HG03565 (cell line): ENCODE data around the gene GABRB3.

Experiments used
- ATAC-seq: cut with Tn5 transposase; IDR thresholded peaks from one replicate; pipeline ENCODE4 v1.9.1; 2021; ENCODE audit warnings: mild to moderate bottlenecking, moderate library complexity; ENCODE audit not compliant: unreplicated experiment

Gene GABRB3

DNA sequence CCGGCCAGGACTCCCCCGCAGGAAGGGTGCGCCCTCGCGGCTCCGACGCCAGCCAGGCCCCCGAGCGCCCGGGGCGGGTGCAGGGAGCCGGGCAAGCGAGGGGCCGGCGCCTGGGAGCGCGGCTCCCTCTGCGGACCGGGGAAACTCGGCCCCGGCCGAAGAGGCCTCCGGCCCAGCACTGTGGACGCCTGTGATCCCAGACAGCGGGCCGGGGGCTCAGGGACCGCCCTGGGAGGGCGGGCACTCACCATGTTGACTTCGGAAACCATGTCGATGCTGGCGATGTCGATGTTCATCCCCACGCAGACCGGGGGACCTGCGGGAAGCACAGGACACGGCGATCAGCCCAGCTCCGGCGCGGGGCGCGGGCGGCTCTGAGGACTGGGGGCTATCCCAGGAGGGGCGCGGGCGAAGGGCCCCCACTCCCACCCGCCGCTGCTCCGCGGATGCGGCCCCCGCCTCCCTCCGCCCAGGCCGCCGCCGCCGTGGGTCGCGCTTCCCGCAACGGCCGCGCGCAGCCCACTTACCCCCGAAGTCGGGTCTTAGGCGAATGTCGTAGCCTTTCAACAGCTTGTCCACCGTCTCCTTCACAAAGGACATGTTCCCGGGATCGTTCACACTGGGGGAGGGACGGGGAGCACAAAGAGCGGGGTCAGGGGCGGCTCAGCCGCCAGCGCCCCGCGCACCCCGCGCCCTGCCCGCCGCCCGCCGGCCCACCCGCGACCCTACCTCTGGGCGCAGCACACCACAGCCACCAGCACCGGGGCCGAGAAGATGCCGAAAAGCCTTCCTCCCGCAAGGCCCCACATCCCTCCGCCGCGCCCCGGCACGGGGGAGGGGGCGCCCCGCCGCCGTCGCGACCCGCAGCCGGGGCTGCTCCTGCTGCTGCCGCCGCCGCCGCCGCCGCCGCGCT, at the start of gene GABRB3:
Gene GABRB3, minus strand, starts transcription at position 913 of the 913 bp plus-strand sequence.
- no peak for ATAC-seq

DNA sequence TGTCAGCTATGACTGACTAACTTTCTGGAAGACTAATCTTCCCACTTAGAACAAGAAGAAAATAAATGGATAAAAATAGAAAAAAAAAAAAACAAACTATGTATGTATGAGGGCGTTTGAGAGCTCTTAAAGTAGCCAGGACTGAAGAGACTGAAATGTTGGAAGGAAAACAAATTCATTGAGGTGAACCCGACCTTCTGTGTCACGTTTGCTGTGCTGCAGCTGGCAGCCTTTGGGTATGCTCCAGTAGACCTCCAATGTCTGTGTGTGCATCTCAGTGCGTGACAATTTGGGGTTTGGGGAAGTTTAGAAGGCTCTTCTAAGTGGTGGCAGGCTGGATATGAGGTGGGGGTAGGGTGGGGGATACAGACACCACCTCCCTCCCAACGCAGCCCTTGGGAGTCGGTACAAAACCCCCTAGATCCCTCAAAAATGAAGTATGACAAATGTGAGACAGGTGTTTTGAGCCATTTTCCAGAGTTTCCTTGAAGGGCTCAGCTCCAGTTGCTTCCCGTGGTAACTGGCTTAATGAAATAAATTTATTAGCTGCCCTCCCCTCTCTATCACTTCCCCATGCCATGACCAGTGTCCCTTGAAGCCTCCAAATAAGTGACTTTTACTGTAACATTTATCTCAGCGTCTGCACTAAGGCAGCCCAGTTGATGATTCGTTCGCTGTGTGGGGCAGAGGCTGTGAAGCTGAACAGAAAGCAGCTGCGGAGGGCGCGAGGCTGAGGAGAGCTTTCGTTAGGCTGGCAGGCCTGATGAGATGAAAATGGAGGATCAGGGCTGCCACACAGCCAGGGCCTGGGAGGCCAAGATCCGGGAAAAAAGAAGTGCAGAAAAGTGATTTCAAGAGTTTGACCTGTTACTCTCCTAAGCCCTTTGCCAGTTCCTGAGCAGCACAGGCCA, 34.9 kb upstream of the GABRB3 start:
- ATAC-seq = no peak

DNA sequence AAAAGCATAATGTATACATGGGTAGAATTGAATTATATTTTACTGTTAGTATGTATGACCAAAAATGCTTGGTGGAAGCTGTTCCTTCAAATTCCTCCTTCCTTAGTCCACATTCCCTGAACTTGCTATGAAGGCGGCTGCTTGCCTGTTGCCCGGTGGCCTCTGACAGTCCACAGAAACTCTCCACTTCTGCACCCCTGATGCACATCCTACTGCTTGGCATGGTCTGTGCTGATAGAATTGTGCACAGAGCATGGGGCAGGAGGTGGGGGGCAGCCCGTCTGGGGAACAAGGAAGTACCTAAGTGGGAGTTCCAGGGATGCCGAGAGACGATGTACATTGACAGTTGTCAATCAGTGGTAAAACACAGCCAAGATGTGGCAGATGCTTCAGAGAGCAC, 33.7 kb upstream of the GABRB3 start:
- ATAC-seq = no peak

DNA sequence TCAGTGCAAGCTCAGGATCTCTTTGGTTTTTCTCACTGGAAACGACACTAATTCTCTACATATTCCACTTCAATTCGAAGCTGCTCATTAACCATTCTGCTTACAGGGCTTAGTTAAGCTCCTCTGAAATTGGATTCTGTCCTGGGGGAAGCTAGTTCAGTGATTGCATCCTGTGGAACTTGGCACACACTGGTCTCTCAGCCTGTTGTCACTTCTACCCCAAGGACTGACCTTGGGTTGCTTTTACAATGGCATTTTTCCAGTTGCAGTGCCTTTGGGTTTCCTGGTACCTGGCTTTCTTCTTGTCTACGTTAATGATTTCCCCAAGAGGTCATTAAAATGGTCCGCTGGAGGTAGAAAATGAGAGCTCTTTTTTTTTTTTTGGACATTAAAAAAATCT, 33.3 kb upstream of the GABRB3 start:
- no peak for ATAC-seq

DNA sequence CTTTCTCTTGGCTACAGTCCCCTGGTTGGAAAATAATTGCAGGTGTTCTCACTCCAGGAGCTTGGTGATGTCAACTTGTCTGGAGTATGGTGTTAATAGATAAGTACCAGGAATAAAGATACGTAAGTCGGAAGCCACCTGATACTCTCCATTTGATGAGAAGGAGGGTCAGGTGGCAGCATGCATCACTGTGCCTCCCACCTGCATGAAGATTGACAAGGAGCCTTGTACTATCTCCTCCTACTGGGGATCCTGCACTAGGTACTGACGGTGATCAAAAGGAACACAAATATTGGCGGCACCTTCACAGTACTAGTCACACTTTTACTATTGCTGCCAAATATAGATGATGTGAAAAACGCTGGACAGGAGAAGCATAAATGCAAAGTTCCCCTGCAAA, 32.6 kb upstream of the GABRB3 start:
- ATAC-seq = no peak

DNA sequence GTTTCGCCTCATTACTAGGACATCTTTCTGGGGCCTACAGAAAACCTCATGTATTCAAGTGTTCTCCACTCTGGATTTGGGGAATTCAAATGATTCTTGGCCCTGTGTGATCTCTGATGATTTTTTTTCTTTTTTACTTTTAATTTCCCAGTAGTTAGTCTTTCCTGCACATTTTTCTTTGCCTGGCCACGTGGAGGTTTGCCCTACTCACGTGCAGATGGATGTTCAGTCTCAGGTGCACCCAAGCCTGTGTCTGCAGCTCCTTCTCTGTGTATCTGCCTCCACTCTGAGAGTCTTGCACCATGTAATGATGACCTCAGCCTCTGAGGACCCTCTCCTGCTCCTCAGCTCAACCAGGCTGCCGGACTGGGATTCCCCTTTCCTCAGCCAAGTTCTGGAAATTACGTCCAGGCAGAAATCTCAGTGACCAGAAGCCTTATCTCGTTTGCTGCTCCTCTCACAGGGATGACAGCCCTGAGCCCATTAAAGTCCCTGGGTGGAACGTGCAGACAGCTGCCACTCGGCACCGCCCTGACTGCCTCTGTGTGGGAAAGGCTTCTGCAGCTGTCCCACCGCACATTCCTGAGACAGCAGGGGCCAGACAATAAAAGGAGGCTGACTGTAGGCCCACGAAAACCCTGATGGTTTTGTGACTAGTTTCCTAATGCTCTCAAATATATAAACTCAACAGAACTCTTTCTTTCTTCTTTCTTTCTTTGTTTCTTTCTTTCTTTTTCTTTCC, 31.4 kb upstream of the GABRB3 start:
- no peak for ATAC-seq

DNA sequence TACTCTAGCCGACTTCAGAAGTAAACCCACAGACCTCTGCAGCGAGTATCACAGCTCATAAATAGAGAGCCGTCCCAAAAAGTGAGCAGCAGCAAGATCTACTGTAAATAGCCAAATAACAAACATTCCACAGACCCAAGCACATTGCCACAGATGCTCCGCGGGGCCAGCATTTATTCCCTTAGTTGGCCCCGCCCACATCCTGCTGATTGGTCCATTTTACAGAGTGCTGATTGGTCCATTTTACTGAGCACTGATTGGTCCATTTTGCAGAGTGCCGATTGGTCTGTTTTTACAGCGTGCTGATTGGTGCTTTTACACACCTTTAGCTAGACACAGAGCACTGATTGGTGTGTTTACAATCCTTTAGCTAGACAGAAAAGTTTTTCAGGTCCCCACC, 17.3 kb upstream of the GABRB3 start:
- ATAC-seq = no peak

DNA sequence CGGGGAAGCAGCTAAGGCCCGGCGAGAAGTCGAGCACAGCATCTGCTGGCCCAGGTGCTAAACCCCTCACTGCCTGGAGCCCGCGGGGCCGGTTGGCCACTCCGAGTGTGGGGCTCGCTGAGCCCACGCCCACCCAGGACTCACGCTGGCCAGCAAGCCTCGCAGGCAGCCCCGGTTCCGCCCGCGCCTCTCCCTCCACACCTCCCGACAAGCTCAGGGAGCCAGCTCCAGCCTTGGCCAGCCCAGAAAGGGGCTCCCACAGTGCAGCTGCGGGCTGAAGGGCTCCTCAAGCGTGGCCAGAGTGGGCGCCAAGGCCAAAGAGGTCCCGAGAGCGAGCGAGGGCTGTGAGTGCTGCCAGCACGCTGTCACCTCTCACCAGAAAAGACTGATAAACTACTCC, 8.9 kb upstream of the GABRB3 start:
- no peak for ATAC-seq

DNA sequence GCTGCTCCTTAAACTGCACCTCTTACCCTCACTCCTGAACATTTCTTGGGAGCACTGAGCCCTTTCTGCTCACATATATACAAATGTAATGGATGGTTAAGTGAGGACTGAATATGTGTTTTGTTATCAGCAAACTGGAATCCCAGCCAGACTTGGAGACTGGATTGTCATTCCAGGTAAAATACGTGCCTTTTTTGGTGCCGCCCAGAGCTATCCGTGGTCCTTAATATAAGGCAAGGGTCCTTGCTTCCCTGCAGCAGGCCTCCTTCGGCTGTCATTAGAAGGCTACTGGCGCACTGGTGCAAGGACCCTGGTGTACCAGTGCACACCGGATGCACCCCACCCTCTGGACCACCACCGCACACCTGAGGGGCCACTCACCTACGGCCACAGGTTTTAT, 1.1 kb upstream of the GABRB3 start:
- ATAC-seq = no peak

DNA sequence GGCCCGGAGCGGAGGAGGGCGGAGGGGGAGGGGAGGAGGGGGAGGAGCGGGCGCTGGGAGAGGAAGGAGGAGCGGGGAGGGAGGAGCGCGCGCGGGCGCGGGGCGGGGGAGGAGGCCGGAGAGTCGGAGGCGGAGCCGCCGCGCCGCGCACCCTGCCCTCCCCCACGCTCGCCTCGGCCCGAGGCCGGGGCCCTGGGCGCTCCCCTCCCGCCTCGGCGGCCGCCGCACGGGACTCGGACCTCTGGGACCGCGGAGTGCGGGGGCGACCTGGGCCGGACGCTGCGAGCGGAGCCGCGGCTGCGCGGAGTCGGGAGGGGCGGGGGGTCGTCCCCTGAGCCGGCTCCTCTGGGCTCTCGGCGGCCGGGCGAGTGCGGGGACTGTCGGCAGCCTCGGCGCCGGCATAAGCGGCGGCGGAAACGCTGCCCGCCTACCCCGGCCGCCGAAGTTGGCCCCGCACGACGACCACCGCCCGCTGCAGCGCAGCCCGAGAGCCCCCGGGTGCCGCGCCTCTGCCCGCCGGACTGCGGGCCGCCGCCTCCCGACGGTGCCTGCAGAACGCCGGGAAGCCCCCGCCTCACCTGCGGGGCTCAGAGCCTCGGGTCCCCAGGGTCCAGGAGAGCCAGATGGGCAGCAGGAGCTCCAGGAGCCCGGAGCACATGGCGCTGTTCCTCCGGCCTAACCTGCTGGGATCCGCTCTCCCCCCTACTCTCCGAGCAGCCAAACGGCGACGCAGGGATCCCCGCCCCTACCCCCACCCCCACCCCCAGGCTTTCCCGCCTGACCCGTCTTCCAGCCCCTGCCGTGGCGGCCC, 406 bp upstream of the GABRB3 start:
- no peak for ATAC-seq

DNA sequence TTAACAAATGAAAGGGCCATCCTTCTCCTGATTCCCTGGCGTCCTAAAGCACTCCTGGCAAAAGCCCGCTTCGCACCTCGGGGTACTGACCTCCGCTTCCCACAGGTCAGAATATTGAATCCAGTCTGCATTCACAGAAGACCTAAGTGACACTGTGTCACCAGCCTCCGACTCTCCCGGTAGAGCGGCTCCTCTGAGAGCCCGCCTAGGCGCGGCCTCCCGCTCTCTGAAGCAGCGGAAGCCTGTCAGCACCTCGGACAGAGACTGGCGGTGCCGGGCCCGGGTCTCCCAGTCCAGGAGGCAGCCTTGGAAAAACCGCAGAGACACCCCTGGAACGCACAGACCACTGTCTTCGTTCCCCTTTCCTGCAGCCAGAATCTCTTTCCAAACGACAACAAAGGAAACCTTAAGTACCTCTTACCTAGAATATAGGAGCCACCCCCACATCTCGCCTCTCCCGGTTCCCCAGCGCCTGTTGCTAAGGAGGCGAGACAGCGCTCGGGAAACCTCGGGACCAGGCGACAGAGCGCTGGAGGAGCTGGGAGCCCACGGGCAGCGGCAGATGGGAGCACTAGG, 1.2 kb downstream of the GABRB3 start:
- ATAC-seq = no peak

DNA sequence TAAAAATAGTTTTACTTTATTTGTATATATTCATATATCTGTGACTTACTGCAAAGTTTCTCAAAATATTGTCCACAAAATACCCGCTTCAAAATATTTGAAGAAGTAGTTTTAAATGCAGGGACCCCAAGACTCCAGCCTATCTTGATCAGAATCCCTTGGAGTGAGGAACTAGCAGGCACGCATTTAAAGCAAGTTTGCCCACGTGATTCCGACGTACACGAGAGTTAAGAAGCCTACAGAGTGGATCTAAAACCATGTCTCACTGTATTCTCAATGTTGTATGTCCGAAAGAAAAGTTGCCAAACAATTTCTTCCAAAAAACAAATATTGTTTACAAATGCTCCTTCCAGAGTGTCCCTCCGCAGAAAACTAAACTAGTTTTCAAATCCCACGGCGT, 1.7 kb downstream of the GABRB3 start:
- ATAC-seq = no peak

DNA sequence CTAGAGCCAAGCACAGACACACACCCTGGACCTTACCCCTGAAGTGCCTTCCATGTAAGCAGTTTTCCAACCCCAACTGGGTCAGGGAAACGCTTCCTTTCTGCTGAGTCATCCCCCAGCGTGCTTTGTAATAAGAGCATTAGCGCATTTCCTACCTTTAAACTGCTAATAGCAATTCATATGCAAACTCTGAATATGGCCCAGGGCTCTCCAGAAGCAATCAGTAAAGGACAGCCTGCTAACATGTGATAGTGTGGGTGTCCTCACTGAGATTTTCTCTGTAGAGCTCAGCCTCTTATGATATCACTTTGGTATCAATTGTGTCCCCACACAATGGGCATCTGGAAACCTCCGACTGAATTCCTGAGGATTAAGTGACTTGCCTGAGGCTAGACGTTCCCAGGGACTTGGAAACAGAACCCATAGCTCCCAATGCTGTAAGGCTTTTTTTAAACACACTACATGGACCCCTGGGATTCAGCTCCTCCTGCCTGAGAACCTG, 5.6 kb downstream of the GABRB3 start:
- ATAC-seq = no peak

DNA sequence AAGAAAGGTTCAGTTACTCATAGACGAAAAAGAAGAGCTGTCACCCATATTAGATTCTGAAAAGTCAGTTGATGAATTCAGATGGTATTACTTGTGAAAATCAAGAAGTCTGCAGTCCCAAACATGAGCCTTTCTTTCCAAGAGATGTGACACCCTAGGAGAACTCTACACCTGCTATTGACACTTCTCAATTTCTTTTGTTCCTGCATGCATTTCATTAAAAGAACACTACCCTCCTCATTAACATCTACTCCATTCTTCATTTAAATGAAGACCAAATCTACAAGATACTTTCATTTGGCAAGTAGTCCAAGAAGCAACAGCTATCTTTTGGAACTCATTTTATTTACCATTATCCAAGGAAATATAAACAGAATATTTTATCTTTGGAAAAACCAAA, 6.6 kb downstream of the GABRB3 start:
- ATAC-seq = no peak

DNA sequence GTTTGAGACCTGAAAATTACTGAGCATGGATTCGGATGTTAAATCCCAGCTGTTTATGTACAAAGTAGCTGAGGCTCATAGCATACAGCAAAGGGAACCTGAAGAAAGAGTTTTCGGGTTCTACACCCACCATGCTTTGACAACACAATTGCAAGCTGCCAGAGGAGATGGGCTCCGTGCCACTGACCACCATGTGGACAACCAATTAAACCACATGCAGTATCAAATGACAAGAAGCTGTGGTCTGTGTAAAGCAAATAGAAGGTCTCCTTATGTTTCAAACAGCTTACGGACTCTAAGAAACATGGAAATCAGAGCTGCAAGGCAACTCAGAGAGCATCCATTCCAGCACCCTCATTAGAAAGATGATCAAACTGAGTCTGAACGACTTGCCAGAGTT, 12.9 kb downstream of the GABRB3 start:
- no peak for ATAC-seq

DNA sequence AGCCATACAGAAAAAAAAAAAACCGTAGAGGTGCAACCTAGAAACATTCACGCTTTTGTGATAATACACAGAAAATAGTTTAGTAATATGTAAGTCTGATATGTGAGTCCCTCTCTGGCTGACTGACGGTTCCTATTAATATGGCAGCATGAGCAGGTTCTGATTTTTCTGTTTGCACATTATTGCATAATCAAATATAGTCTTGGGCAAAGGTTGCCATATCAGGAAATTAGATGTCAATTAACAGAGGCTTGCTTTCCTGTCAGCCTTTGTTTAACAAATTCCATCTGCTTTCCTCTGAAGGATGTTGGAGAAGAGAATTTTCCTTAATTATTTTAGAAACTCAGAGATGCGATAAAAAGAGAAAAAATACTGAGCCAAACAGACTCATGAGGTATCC, 14.8 kb downstream of the GABRB3 start:
- ATAC-seq = no peak

DNA sequence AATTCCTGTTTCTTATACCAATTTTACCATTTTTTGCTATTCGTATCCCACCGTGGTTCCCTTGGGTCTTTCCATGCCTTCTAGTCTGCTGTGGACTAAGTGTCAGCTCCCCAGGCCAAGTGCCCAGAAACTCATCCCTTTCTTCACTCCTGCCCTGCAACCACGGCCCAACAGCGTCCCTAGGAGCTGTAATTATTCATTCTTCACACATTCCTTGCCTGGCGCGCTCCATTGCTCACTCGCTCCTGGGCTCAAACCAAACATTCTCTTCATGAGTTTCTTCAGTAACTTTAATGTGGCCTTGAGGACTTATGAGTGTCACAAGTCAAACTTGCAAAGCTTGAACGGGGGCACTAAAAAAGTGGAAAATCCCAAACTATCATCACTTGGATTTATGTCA, 15.7 kb downstream of the GABRB3 start:
- ATAC-seq = no peak

DNA sequence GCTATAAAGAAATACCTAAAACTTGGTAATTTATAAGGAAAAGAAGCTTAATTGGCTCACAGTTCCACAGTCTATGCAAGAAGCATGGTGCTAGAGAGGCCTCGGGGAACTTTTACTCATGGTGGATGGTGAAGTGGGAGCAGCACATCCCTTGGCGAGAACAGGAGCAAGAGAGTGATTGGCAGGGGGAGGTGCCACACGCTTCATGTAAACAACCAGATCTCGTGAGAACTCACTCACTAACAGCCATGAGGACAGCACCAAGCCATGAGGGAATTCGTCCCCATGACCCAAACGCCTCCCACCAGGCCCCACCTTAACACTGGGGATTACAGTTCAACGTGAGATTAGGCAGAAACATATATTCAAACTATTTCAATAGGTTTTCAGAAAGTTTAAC, 28.0 kb downstream of the GABRB3 start:
- ATAC-seq = no peak

DNA sequence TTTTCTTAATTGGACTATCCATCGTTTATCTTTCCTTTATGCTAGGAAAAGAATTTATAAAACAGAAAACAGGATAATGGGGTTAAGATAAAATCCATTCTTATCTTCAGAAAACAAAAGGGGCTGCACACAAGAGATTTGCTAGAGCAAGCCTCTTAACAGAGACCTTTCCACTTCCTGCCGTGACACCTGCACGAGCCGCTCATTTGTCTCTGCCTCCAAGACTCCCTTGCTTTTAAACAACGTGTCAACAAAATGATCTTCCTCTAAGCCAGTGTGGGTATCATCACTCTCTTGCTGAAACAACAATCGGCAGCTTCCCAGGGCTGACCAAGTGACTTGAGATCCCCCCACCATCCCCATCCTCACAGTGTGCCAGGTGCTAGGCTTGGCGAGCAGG, 33.1 kb downstream of the GABRB3 start:
- ATAC-seq = no peak

DNA sequence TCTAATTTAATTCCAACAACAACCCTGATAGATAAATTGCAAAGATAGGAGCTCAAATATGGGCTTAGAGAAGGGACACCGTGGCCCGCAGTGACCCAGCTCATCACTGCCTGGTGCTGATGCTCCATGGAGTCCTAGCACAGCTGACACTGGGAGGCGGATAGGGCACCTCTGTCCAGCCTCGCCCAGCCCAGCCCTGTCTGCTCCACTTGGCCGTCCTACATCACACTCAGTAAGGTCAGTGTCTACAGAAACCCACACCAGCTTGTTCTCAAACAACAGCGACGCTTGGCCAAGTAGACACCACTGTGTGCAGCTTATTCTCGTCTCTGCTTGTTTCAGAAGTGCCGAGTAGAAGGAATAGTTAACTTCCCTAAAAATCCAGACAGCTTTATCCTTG, 33.9 kb downstream of the GABRB3 start:
- no peak for ATAC-seq
